Right lung (tissue), 5 donors: ENCODE results near the gene KIF5C. TPM values are rescaled to one million over a fixed set of nuclear protein-coding genes. Genes with fewer than 3 reads are reported as not detected.

ENCODE experiments used
- DNase-seq, 2 donors: peaks; one replicate each; pipeline ENCODE4 v3.0.0-alpha.2; 2013
- polyA plus RNA-seq, 5 donors: library from polyadenylated mRNA; unstranded; fragments of 120-200 nt; gene quantifications; one replicate each; pipeline versions ENCODE4 v1.2.1 to v1.2.3, GENCODE V29; 2013; ENCODE audit warnings: inconsistent platforms in 1 of 5, low replicate concordance in 1 of 5; ENCODE audit not compliant: insufficient read length in 5 of 5, insufficient read depth in 1 of 5

The KIF5C gene
- polyA plus RNA-seq, 5 donors = 18.7 to 25.6 (median 20.1) TPM

DNA sequence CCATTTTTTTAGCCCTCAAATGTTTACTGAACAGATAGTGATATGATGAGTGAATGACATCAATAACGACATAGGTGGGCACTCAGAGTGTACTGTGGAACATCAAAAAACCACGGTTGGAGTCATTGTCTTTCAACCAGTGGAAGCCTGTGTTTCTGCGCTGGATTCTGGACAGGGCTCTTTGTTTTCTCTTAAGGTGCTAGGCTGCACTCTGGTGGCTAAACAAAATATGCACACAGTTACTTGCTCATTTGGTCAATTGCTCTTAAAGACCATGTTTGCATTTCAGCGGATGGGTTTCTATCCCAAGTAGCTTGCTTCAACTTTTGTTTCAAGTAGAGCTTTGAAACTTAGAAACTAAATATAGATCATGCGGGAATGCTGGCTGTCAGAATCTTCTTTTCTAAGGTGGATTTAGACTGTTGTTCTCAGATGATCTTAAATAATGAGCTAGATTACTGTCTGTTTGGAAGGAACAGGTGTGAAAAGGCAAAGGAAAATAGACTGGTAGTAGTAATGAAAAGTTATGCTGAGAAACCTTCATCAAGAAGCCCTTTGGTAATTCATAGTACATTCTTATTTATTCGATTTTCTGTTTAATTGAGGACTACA lies 115.0 kb downstream of the KIF5C start:
- DNase-seq = peak; percentile 60 to 76

DNA sequence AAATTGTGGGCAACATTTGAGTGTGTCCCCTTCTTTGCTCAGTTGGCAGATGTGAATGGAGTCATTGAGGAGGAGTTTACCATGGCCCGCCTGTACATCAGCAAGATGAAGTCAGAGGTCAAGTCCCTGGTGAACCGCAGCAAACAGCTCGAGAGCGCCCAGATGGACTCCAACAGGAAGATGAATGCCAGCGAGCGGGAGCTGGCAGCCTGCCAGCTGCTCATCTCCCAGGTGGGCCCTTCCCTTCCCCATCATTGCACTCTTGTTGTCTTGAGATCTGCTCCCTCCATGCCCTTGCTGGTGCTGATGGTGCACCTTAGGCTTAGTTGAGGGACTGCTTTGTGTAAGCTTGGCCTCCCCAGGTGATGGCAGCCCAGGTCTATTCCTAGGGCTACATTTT lies 115.9 kb downstream of the KIF5C start:
- DNase-seq = no peak

DNA sequence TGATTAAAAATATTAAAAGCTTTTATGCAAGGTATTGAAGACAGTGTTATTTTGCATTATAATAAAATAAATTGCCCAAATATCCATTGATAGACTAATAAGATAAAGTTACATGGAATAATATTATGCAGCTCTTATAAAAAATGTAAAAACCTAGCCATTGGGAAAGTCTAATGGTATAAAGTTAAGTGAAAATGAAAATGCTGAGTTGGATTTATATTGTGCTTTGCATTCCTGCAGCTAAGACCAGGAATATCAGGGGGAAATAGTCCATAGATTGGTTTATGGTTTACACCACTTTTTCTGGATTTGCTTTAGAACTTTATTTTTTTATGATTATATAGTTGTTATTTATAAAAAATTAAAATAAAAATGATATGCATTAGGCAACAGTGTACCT lies 117.4 kb downstream of the KIF5C start:
- no peak for DNase-seq

DNA sequence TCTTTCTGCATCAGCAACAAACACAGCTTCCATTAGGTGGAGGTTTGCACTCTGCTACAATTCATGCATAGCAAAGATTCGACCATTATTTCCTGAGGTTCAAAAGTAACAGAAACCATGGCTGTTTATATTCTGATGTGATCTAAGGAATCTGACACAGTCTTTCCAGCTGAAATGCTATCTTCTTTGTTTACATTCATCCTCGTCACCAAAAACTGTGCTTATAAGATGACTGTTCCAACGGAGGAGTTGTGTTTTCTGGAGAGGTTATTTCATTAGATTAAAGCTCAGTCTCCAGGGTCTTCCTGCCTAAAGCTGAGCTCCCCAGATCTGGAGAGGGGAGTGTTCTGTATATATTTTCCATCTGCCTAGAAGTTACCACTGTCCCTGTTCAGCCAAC lies 118.3 kb downstream of the KIF5C start:
- no peak for DNase-seq

DNA sequence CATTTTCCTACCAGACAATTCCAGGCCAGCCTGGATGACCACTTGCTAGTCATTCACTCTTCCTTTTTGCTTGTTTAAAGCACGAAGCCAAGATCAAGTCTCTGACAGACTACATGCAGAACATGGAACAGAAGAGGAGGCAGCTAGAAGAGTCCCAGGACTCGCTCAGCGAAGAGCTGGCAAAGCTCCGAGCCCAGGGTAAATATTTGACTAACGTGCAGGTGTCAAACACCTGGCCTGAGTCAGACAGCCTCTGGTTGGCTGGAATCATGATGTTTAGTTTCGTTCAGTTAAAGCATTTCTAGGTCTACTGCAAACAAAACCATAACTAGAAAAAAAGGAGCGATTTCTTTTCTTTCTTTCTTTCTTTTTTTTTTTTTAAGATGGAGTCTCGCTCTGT lies 119.3 kb downstream of the KIF5C start:
- no peak for DNase-seq

DNA sequence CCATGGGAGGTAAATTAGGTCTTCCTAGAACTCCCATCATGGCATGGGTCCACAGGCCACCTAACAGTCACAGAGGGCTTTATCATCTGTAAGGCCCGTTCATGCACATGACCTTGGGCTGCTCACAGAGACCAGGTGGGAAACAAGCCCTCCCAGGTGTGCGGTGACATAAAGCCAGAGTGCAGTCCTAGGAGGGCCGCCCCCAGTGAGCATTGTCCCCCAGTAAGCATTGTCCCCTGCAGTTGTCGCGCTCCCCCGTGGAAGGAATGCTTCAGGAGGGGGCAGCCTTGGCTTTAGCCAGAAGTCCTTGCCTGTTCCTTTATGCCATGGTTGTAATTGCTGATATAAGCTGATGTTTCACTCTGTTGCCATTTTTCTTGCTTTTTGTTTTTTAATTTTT lies 121.8 kb downstream of the KIF5C start:
- DNase-seq = no peak

DNA sequence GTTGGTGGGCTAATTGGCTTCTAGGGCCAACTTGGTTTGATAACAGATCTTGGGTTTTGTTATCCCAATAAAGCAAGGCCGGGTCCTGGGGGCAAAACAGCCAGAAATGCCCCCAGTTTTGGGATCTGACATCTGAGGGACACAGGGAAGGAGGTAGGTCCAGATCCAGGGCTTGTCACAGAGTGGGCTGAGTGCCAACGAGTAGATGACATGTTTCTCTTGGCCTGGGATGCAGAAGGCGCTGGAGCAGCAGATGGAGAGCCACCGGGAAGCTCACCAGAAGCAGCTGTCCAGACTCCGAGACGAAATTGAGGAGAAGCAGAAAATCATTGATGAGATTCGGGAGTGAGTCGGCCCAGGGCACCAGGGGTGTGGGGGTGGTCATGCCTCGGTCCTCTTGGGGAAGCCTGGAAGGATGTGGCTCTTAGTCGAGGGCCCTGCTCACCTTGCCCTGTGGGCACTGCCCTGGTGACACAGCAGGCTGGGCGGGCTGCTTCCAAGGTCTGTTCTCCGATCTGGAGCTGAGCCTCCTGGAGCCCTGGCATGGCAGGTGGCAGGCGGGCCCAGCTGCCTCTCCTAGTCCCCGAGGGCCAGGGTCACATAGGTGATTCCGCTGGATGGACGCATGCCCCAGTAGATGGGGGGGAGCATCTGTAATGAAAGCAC lies 123.3 kb downstream of the KIF5C start:
- DNase-seq = no peak

DNA sequence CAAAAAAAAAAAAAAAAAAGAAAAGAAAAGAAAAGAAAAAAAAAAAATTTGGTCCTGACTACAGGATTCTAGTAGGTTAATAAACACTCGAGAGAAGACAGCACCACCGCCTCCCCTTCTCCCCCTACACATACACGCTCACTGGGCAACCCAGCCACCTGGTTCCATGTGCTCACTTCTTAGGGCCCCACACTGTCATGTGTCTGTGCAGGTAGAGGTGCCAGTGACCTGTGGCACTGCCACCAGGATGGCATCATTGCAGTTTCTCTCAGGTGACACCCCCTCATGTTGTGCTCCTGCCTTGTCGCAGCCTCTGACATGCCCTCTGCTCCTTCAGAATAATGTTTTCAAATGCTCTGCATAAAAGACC lies 123.8 kb downstream of the KIF5C start:
- no peak for DNase-seq

DNA sequence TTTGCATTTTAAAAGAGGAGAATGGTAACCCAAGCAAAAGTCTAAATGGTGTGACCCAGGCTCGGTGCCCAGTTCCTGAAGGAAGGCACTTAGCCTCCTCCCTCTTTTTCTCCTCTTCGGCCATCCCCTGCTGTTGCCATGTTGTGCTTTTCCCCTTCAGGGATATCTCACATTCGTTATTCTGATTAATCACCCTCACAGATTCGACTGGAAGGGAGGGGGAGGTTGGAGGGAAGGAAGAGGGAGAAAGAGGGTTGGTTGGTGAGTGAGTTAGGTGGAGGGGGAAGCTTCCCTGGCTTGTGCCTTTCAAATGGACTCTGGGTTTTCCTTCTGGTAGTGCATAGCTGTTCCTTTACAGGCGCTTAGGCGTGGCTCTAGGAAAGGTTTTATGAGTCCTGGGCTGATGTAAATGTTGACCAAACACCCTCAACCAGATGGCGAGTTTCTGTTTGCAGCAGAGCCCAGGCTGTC lies 124.5 kb downstream of the KIF5C start:
- DNase-seq = no peak

DNA sequence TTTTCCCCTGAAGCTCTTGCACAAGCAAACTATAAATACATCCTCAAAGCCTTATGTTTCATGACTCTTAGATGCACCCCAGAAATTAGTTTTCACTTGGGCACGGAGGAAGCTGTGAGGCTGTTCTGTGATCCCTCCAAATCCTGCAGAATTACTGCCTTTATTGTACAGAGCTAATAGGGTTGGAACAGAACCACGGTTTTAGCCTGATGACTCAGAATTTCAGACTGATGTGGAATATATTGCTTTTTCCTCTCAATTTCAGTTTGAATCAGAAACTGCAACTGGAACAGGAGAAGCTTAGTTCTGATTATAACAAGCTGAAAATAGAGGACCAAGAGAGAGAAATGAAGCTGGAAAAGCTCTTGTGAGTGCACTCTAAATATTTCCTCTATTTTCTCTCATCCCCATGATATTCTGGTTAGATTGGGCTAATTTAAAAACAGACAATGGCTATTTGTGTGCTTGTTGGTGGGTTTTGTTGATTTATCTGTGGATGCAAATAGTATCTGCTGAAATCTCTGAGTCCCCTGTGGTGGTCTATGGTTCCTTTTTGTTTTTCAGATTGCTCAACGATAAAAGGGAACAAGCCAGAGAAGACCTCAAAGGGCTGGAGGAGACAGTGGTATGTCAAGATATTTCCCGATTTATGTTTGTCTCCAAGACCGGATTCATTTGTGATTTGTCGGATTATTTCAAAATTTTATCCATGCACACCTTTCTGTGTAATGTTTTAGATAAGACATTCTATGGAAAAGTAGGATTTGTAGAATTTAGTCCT lies 125.3 kb downstream of the KIF5C start:
- DNase-seq = no peak

DNA sequence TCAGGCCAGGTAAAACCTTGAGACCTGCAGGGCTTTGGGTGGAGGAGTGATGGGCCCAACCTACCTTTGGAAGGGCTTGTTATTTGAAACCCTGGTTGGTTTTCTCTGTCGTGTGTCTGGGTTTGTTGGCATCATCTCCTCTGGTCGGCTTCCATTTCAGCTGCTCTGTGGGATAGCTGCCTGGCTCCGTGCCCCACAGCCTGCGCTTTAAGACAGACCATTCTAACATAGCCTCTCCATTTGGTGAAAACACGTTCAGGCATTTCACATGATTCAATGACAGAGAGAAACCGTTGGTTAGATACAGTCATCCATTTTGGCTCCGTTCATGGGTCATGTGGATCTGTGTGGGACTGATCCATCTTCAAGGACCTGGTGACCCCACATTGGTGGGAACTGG lies 126.5 kb downstream of the KIF5C start:
- DNase-seq = no peak

DNA sequence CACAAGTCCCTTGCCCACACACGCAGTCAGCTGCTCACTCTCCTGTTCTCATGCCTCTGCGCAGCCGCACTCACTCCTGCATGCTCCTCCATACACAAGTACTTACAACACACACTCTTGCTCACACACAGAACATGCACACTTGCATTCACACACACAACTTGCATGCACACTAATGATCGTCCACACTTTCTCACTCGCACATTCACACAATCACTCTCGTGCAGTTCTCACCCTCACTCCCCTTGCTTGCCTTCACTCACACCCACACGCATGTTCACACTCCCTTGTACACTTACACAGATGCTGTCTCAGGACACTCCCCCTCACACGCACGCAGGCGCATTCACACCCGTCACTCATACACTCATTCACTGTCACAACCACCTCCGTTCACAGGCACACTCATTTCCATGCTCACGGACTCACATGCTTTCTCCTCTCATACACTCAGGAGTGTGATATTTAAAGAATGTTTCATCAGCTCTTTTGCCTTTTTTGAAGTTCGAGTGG lies 127.4 kb downstream of the KIF5C start:
- DNase-seq = no peak

DNA sequence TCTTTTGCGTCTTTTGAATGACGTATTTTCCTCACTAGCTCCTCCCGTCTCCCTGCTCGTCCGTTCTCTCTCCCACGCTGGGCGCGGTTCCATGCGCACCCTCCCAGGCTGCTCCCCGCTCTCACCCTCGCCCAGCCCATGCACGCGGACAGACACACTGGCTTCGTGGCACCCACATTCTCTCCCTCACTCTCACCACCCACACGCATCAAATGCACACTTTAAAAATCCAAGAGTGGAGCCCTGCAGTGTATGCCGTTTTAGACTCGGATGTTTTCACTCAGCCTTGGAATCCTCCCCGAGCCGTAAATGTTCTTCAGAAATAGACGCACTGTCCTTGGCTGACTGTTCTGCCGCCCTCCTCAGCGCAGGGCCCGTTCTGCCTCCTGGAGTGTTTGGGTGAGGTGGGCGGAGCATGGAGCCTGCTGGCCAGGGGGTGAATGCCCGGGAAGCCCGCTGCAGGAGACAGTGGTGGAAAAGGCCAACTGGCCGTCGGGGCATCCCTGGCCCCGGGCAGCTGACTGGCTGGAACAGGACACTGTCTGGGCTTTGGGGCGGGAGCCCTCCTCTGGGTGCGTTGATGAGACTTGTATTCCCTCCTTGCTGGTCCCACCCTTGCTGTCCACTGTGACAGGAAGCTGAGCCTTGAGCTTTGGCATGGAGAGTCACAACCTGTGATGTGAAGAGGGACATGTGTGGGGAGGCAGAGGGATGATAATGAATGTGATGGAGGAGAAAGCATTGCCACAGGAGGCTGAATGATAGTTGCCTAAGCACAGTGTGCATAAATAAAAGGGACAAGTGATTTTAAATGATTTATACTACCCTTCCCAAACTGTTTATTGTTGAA lies 128.1 kb downstream of the KIF5C start:
- no peak for DNase-seq

DNA sequence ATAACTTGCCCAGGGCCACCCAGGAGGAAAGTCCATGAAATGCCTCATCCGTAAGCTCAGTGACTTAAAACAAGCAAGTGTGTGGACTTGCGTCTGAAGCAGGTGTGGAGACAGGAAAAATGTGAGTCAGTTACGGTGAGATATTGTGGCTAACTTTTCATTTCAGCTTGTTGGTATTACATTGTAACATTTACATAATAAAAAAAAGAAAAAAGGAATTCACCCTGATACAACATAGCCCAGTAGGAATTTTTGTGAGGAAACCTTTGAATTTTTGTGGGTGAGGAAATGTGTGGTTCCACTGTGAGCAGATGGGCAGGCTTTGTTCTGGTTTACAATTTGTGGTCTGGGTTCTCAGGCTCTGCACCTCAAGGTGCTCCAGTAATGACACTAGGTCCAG lies 129.8 kb downstream of the KIF5C start:
- DNase-seq = no peak

DNA sequence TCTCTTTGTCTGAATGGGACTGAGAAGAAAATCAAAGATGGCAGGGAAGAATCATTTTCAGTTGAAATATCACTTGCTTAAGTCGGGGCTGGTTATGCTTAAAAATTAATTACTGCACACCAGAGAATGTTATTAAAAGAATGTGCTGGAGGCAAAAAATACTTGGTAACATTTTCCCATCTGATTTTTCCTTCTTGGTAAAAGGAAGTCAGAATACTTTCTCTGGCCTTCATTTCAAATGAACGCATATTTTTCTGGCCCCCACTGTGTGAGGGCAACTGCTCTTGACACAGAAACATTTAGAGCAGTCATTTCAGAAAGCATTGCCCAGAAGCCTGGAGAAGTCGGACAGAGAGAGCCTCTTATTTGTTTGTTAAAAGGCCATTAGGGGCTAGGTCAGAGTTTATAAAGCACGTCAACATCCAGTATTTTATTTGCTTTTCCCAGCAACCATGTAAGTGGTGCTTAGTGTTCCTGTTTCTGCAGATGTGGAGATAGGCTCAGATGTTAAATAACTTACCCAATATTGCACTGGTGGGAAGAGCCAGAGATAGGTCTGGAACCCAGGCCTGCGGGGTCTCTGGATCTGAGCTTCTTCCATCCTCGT lies 130.5 kb downstream of the KIF5C start:
- DNase-seq = no peak

DNA sequence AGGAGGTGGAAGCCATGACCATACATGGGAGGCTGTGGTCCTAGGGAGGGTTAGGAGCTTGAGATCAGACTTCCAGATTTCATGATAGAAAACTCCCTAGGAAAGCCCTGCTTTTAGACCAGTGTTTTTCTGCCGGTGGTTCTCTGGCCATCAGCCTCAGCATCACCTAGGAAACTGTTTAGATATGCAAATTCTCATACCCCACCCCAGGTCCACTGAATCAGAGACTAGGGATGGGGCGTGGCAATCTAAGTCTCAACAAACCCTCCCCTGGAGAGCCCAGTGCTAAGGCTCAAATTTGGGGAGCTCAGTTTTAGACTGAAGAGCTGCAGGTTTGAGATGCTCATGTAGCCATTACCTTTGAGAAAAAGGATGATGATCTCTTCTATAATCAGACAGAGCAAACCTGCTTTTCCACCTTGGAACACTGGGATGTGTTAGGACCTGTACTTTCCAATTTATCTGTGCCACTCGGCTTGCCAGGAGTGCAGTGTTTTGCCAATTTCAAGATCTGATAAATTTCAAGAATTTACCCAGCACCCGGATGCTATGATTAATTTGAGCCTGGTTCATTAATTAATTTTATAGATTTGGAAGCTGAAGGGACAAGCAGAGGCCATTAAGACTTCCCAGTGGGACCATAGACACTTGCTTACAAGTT lies 132.0 kb downstream of the KIF5C start:
- no peak for DNase-seq

DNA sequence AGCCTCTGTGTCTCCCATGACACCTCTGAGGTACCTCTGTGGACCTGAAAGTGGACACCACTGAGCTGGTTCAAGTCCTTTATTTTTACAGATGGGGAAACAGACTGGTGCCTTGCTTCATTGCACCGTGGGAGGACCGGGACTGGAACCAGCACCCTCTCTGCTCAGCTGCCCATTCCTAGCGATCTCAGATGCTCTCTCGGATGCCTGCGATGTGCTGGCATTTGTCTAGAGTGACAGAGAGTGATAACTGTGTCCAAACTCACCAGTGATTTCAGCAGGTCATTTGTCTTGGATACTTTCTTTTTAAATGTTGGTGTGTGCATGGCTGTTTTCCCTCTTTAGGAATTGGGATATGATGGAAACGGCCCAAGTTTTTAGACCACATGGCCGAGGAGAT lies 133.4 kb downstream of the KIF5C start:
- no peak for DNase-seq

DNA sequence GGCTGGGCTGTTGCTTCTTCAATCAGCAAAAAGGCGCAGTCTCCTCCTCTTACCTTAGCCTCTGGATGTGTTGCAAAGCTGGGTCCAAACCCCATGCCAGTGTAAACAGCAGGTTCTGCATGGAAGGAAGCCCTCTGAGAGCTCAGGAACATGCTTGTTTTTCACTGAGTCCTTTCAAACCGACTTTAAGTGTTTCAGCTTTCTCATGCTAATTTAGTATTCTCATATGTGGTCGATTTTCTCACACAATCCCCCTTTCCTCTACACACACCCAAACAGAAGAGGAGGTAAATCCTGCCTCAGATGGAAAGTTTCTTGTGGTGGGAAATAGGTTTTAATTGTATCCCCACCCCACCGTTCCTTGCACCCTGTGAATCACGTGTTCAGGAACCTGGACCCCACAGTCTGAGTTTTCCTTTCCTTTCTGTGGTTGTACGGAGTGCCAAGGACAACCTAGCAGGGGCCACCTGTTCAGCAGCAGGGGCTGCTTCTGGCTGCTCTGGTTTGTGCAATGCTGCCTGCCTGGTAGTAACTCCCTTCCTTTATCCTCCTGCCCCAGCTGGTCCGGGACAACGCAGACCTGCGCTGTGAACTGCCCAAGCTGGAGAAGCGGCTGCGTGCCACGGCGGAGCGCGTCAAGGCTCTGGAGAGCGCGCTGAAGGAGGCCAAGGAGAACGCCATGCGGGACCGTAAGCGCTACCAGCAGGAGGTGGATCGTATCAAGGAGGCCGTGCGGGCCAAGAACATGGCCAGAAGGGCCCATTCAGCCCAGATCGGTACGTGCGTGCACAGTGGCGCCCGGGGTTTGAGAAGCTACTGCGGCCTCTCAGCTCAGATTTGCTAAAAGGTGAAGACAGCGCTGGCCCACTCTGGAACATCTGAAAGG lies 134.8 kb downstream of the KIF5C start:
- no peak for DNase-seq

DNA sequence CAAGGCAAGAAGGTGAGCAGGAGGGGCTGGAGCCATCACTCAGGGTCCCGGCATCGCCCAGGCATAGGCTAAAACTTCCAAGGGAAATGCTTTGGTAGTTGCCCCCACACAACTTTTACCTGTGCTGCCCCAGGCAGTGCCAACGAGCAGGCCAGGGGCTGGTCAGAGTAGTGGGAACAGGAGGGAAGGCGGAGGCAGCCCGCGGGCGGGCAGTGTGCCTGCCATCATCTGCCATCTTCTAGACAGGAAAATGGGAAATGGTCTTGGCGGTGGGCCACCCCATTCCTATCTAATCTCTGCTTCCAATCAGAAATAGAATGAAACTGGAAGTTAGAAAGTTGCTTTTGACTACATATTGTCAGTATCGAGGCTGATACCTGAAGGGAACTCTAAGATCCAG lies 137.5 kb downstream of the KIF5C start:
- no peak for DNase-seq

DNA sequence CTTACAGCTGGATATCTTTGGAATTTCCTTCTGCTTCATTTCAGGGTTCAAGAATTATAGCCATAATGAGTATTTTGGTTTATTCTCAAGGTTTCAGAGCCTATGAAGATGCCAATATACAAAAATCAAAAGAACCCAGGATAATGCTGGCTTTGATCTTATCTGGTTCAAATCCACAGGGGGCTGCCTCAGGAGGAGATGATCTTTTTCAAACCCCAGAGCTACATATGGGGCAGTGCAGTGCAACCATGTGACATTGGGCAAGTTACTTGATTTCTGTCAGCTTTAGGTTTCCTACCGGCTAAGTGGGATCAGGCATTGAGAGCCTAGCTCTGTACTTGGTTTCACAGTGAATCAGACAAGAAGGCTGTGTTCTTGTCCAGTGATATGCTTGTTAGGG lies 140.5 kb downstream of the KIF5C start:
- no peak for DNase-seq
